Liver (tissue), 9 donors: ENCODE measurements around the gene XRN1. TPM values are rescaled to one million over a fixed set of nuclear protein-coding genes. Genes with fewer than 3 reads are reported as not detected.
A peak's percentile ranks its signal among the peaks of the same experiment; 100 is the strongest.
"Not testable (repeated sequence)": the region's sequence is repeated elsewhere in the genome, so short reads cannot be mapped to it uniquely, and the experiment has no call there.

Experiments used
- DNase-seq: peaks from one replicate; pipeline ENCODE4 v3.0.0-alpha.2; 2017; ENCODE audit warnings: low spot score
- H3K27ac ChIP-seq, 2 donors: one replicate each; pipeline ENCODE4 v1.7.0; 2013; ENCODE audit warnings: inconsistent platforms in 2 of 2, low read length in 2 of 2, control low read depth in 1 of 2, low read depth in 1 of 2, mild to moderate bottlenecking in 1 of 2
- H3K27me3 ChIP-seq, 4 donors: one replicate each; pipeline versions ENCODE4 v1.6.1 to v1.7.0; 2013; ENCODE audit warnings: low read length in 3 of 4, inconsistent platforms in 1 of 4, mild to moderate bottlenecking in 1 of 4, moderate library complexity in 1 of 4; ENCODE audit not compliant: control insufficient read depth in 4 of 4, insufficient read depth in 4 of 4
- H3K36me3 ChIP-seq, 4 donors: one replicate each; pipeline versions ENCODE4 v1.6.1 to v1.7.0; 2013; ENCODE audit warnings: low read length in 3 of 4, mild to moderate bottlenecking in 3 of 4, low read depth in 1 of 4, moderate library complexity in 1 of 4; ENCODE audit not compliant: control insufficient read depth in 4 of 4, insufficient read depth in 3 of 4
- H3K4me1 ChIP-seq, 4 donors: one replicate each; pipeline versions ENCODE4 v1.6.1 to v1.7.0; 2013; ENCODE audit warnings: low read length in 3 of 4, mild to moderate bottlenecking in 3 of 4, moderate library complexity in 1 of 4; ENCODE audit not compliant: control insufficient read depth in 4 of 4, insufficient read depth in 4 of 4
- H3K4me3 ChIP-seq, 3 donors: one replicate each; pipeline versions ENCODE4 v1.6.1 to v1.7.0; 2013; ENCODE audit warnings: low read length in 3 of 3, control low read depth in 1 of 3, low read depth in 1 of 3, mild to moderate bottlenecking in 1 of 3
- H3K9ac ChIP-seq, 2 donors: one replicate each; pipeline ENCODE4 v1.7.0; 2013; ENCODE audit warnings: low read length in 2 of 2, mild to moderate bottlenecking in 2 of 2, moderate library complexity in 2 of 2, control low read depth in 1 of 2, low read depth in 1 of 2
- H3K9me3 ChIP-seq, 4 donors: one replicate each; pipeline versions ENCODE4 v1.6.1 to v1.7.0; 2013; ENCODE audit warnings: low read length in 3 of 4; ENCODE audit not compliant: control insufficient read depth in 4 of 4
- EGR1 ChIP-seq, 2 donors: IDR thresholded peaks; 2 replicates each; pipeline ENCODE4 v1.6.1; 2016 to 2018; ENCODE audit warnings: antibody characterized with exemption in 2 of 2, low read depth in 2 of 2
- FOXA1 ChIP-seq: IDR thresholded peaks from 2 replicates; pipeline ENCODE4 v1.6.1; 2016; ENCODE audit warnings: antibody characterized with exemption
- FOXA2 ChIP-seq: IDR thresholded peaks from 2 replicates; pipeline ENCODE4 v1.6.1; 2016; ENCODE audit warnings: antibody characterized with exemption
- GABPA ChIP-seq, 2 donors: IDR thresholded peaks in 1 of 2; conservative IDR thresholded peaks in 1 of 2; 2 replicates each; pipeline ENCODE4 v1.6.1; 2016; ENCODE audit warnings: antibody characterized with exemption in 2 of 2, mild to moderate bottlenecking in 1 of 2, moderate library complexity in 1 of 2
- HNF4A ChIP-seq, 2 donors: conservative IDR thresholded peaks; 2 replicates each; pipeline ENCODE4 v1.6.1; 2016; ENCODE audit warnings: antibody characterized with exemption in 2 of 2, mild to moderate bottlenecking in 2 of 2
- HNF4G ChIP-seq: IDR thresholded peaks from 2 replicates; pipeline ENCODE4 v1.6.1; 2016; ENCODE audit warnings: antibody characterized with exemption
- MAX ChIP-seq: IDR thresholded peaks from 2 replicates; pipeline ENCODE4 v1.6.1; 2016; ENCODE audit warnings: antibody characterized with exemption
- RAD21 ChIP-seq, 2 donors: IDR thresholded peaks; 2 replicates each; pipeline ENCODE4 v1.6.1; 2016; ENCODE audit warnings: antibody characterized with exemption in 2 of 2, mild to moderate bottlenecking in 2 of 2
- RXRA ChIP-seq, 2 donors: IDR thresholded peaks; 2 replicates each; pipeline ENCODE4 v1.6.1; 2017 to 2018; ENCODE audit warnings: antibody characterized with exemption in 2 of 2, mild to moderate bottlenecking in 1 of 2
- SP1 ChIP-seq: IDR thresholded peaks from 2 replicates; pipeline ENCODE4 v1.6.1; 2018; ENCODE audit warnings: antibody characterized with exemption, mild to moderate bottlenecking
- ZBTB33 ChIP-seq: IDR thresholded peaks from 2 replicates; pipeline ENCODE4 v1.6.1; 2016; ENCODE audit warnings: antibody characterized with exemption
- WGBS: extraction: QIAGEN DNeasy Blood & Tissue Kit; methylation state at CpG from one replicate; pipeline ENCODE4 v1.1.7; 2013; 5-methylcytosine and 5-hydroxymethylcytosine counted together
- polyA plus RNA-seq, 2 donors: library from polyadenylated mRNA; stranded (reverse) in 1 of 2; unstranded in 1 of 2; fragments of 200-250 nt in 1 of 2; fragments of >200 nt in 1 of 2; fragmentation: Nextera tagmentation in 1 of 2; extraction: Ambion mirVana in 1 of 2; gene quantifications; one replicate each; pipeline versions ENCODE4 v1.2.1 to v1.2.3, GENCODE V29; 2013 to 2015
- total RNA-seq, 2 donors: library from RNA; depleted of rRNA; stranded (reverse); fragments of >200 nt; gene quantifications; one replicate each; pipeline ENCODE4 v1.2.3, GENCODE V29; 2014
- TF ChIP-seq, protein P1 (sequence below): IDR thresholded peaks from 2 replicates; pipeline ENCODE4 v1.6.1; 2016; ENCODE audit warnings: antibody characterized with exemption
- donor health status: healthy.
- donor health status: healthy.
- donor health status: healthy.
- donor health status: healthy.
- donor health status: healthy.

Gene XRN1
- total and polyA plus RNA-seq, 4 donors: 4.3 to 41.4 (median 25.9) TPM

DNA sequence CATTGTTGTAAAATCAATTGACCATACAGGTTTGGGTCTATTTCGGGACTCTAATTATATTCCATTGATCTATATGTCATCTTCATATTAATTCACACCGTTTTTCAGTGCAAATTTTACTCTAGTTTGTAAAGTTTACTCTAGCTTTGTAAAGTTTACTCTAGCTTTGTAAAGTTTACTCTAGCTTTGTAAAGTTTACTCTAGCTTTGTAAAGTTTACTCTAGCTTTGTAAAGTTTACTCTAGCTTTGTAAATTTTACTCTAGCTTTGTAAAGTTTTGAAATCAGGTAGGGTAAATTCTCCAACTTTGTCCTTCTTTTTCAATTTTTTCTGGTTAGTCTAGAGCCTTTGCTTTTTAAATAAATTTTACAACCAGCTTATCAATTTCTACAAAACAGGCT is 84.4 kb downstream of the XRN1 start:
- DNase-seq, H3K27me3 ChIP-seq, H3K9ac ChIP-seq, H3K9me3 ChIP-seq, H3K4me3 ChIP-seq: not testable (repeated sequence)
- Histone ChIP-seq H3K27ac (peak overlapping the region; percentile 51 to 66), H3K36me3 (peaks cover 0 to 21% (median 17%) of the 10 kb centered on the region in 4 donors), H3K4me1 (peaks cover 0 to 23% (median 18%) of the 10 kb centered on the region in 4 donors)
- WGBS: 43% methylated on average over 2 of the region's 2 CpGs
- peak; percentile 38 for TF ChIP-seq FOXA2
- peak; percentile 17 for TF ChIP-seq FOXA1
- TF ChIP-seq RXRA (IDR thresholded peaks at IDR 0.05): peak in 1 of 2 donors; percentile 12
- peak; percentile 31 for TF ChIP-seq SP1

- Histone ChIP-seq H3K27ac (no peak overlapping the region), H3K9ac (no peak overlapping the region), H3K9me3 (no peaks in the 10 kb centered on the region), H3K36me3 (peaks cover 5 to 54% (median 43%) of the 10 kb centered on the region in 4 donors), H3K4me3 (no peak overlapping the region), H3K27me3 (no peaks in the 10 kb centered on the region), H3K4me1 (peaks cover 0 to 16% (median 10%) of the 10 kb centered on the region in 4 donors)
- 95% methylated on average over 2 of the region's 2 CpGs for WGBS
- no peak for TF ChIP-seq RAD21 (IDR thresholded peaks at IDR 0.05)
- TF ChIP-seq HNF4A (conservative IDR thresholded peaks at IDR 0.05): no peak
- TF ChIP-seq MAX: no peak
- no peak for TF ChIP-seq HNF4G
- no peak for TF ChIP-seq EGR1 (IDR thresholded peaks at IDR 0.05; ENCODE audit: low read depth in 2 of 2)
- DNase-seq: no peak
Observed at GRCh38 chr3:142359367-142359766, 88.5 kb downstream of the XRN1 start.

- DNase-seq: no peak
Observed at GRCh38 chr3:142356818-142357217, 91.0 kb downstream of the XRN1 start.

More at GRCh38 chr3:142356818-142357217, 91.0 kb downstream of the XRN1 start:
- H3K9ac ChIP-seq: no peak overlapping the region
- H3K4me1 ChIP-seq: peaks cover 0 to 2% (median 0%) of the 10 kb centered on the region in 4 donors
- H3K27me3 ChIP-seq: no peaks in the 10 kb centered on the region
- H3K27ac ChIP-seq: no peak overlapping the region
- no peak overlapping the region for H3K4me3 ChIP-seq
- TF ChIP-seq, protein P1, sequence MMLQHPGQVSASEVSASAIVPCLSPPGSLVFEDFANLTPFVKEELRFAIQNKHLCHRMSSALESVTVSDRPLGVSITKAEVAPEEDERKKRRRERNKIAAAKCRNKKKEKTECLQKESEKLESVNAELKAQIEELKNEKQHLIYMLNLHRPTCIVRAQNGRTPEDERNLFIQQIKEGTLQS: no peak
- TF ChIP-seq GABPA (IDR thresholded peaks at IDR 0.05 in 1 of 2, conservative IDR thresholded peaks at IDR 0.05 in 1 of 2) (no peak), HNF4A (conservative IDR thresholded peaks at IDR 0.05) (no peak), ZBTB33 (no peak), RAD21 (IDR thresholded peaks at IDR 0.05) (no peak), HNF4G (no peak)
- peaks cover 5 to 63% (median 49%) of the 10 kb centered on the region in 4 donors for H3K36me3 ChIP-seq
- H3K9me3 ChIP-seq: no peaks in the 10 kb centered on the region
- 97% methylated on average over 3 of the region's 3 CpGs for WGBS
